IMR-90 (cell line): ENCODE measurements around the gene CREB3L1. TPM values are rescaled to one million over a fixed set of nuclear protein-coding genes. Genes with fewer than 3 reads are reported as not detected.

ENCODE experiments used
- ATAC-seq: fragments of 200-7000 bp; cut with Tn5 transposase; 2 replicates; pipeline ENCODE4 v1.9.1; 2020; ENCODE audit warnings: low read depth, mild to moderate bottlenecking, moderate library complexity
- BruUV-seq: library from RNA; stranded (reverse); fragments of 400-500 nt; replicated peaks from 2 replicates; lab custom pipeline; 2021; lab: Mats Ljungman, UMichigan
- CTCF ChIA-PET: fragments of 300-600 bp; formaldehyde crosslinking; extraction: SDS; loops from one replicate; lab custom pipeline; 2021; ENCODE audit warnings: antibody characterized with exemption; lab: Yijun Ruan, JAX
- POLR2A ChIA-PET: fragments of 300-600 bp; sonication (Branson Sonifier 250); formaldehyde crosslinking; loops from one replicate; lab custom pipeline; 2022; ENCODE audit warnings: antibody characterized with exemption; ENCODE audit not compliant: unreplicated experiment; lab: Charles Lee
- DNase-seq: peaks from one replicate; pipeline ENCODE4 v3.0.0; 2013
- H2AFZ ChIP-seq: replicated peaks from 2 replicates; pipeline ENCODE3; 2013; ENCODE audit warnings: low read length, mild to moderate bottlenecking; ENCODE audit not compliant: poor library complexity
- H2AK5ac ChIP-seq: 2 replicates; pipeline ENCODE4 v1.6.1; 2013; ENCODE audit warnings: low read depth, low read length, inconsistent platforms
- H2AK9ac ChIP-seq: replicated peaks from 2 replicates; pipeline ENCODE3; 2013; ENCODE audit warnings: mild to moderate bottlenecking, low read depth, low read length, moderate library complexity; ENCODE audit not compliant: poor library complexity
- H2BK120ac ChIP-seq: 2 replicates; pipeline ENCODE4 v1.6.1; 2013; ENCODE audit warnings: low read depth, low read length, inconsistent platforms
- H2BK15ac ChIP-seq: 3 replicates; pipeline ENCODE4 v1.6.1; 2013; ENCODE audit warnings: low read depth, low read length, inconsistent platforms
- H2BK20ac ChIP-seq: 2 replicates; pipeline ENCODE4 v1.6.1; 2013; ENCODE audit warnings: low read depth, mild to moderate bottlenecking, inconsistent platforms, low read length, moderate library complexity
- H2BK5ac ChIP-seq: 2 replicates; pipeline ENCODE4 v1.6.1; 2013; ENCODE audit warnings: mild to moderate bottlenecking, low read depth, low read length, inconsistent platforms; ENCODE audit not compliant: poor library complexity, severe bottlenecking
- H3K14ac ChIP-seq: replicated peaks from 2 replicates; pipeline ENCODE4 v1.6.1; 2013; ENCODE audit warnings: low read depth, low read length, inconsistent platforms
- H3K18ac ChIP-seq: 2 replicates; pipeline ENCODE4 v1.6.1; 2013; ENCODE audit warnings: low read depth, low read length, control low read depth
- H3K23ac ChIP-seq: 2 replicates; pipeline ENCODE4 v1.6.1; 2013; ENCODE audit warnings: low read depth, low read length, inconsistent platforms
- H3K27ac ChIP-seq: 2 replicates; pipeline ENCODE4 v1.5.1; 2013; ENCODE audit warnings: mild to moderate bottlenecking, control low read depth, low read length; ENCODE audit not compliant: insufficient read depth
- H3K27me3 ChIP-seq: 2 replicates; pipeline ENCODE4 v1.6.1; 2013; ENCODE audit warnings: low read length; ENCODE audit not compliant: control insufficient read depth, insufficient read depth
- H3K36me3 ChIP-seq: 2 replicates; pipeline ENCODE4 v1.6.1; 2013; ENCODE audit warnings: low read length, mixed read lengths; ENCODE audit not compliant: control insufficient read depth, insufficient read depth
- H3K4ac ChIP-seq: 2 replicates; pipeline ENCODE4 v1.6.1; 2013; ENCODE audit warnings: low read depth, low read length, inconsistent platforms
- H3K4me1 ChIP-seq: 2 replicates; pipeline ENCODE4 v1.6.1; 2013; ENCODE audit warnings: low read length, mixed read lengths; ENCODE audit not compliant: control insufficient read depth, insufficient read depth
- H3K4me2 ChIP-seq: 2 replicates; pipeline ENCODE4 v1.6.1; 2013; ENCODE audit warnings: low read depth, mild to moderate bottlenecking, control low read depth, low read length, moderate library complexity
- H3K4me3 ChIP-seq: 2 replicates; pipeline ENCODE4 v1.5.1; 2013; ENCODE audit warnings: low read depth, mild to moderate bottlenecking, control low read depth, low read length, moderate library complexity; ENCODE audit not compliant: insufficient read depth
- H3K56ac ChIP-seq: 2 replicates; pipeline ENCODE4 v1.6.1; 2013; ENCODE audit warnings: low read length, inconsistent platforms; ENCODE audit not compliant: insufficient read depth; ENCODE audit errors: extremely low read depth
- H3K79me1 ChIP-seq, 2 experiments: 2 replicates each; pipeline ENCODE4 v1.6.1; 2013; ENCODE audit warnings: low read length in 2 of 2, inconsistent platforms in 1 of 2, low read depth in 1 of 2
- H3K9ac ChIP-seq: 2 replicates; pipeline ENCODE4 v1.6.1; 2013; ENCODE audit warnings: low read depth, low read length, control low read depth
- H3K9me1 ChIP-seq: 2 replicates; pipeline ENCODE4 v1.6.1; 2013; ENCODE audit warnings: low read length, inconsistent platforms; ENCODE audit not compliant: insufficient read depth
- H3K9me3 ChIP-seq: 2 replicates; pipeline ENCODE4 v1.6.1; 2013; ENCODE audit warnings: low read length; ENCODE audit not compliant: control insufficient read depth, insufficient read depth
- H4K20me1 ChIP-seq: 2 replicates; pipeline ENCODE4 v1.6.1; 2013; ENCODE audit warnings: low read length, inconsistent platforms; ENCODE audit not compliant: insufficient read depth
- H4K5ac ChIP-seq: 2 replicates; pipeline ENCODE4 v1.6.1; 2013; ENCODE audit warnings: mild to moderate bottlenecking, low read depth, low read length, control low read depth
- H4K8ac ChIP-seq, 2 experiments: 2 replicates each; pipeline ENCODE4 v1.6.1; 2013; ENCODE audit warnings: low read depth in 2 of 2, low read length in 2 of 2, control low read depth in 1 of 2, inconsistent platforms in 1 of 2
- H4K91ac ChIP-seq: 2 replicates; pipeline ENCODE4 v1.6.1; 2013; ENCODE audit warnings: low read depth, low read length, inconsistent platforms; ENCODE audit not compliant: insufficient read depth
- BHLHE40 ChIP-seq: fragments of 150-350 bp; IDR thresholded peaks from 2 replicates; pipeline ENCODE4 v1.6.1; 2016; ENCODE audit warnings: mild to moderate bottlenecking, low read depth, low read length
- CHD1 ChIP-seq: IDR thresholded peaks from 2 replicates; pipeline ENCODE4 v1.6.1; 2012; ENCODE audit warnings: low read depth, low read length, improper control_type of control experiment
- ELK1 ChIP-seq: fragments of 150-350 bp; IDR thresholded peaks from 2 replicates; pipeline ENCODE4 v1.6.1; 2016; ENCODE audit warnings: low read depth, mild to moderate bottlenecking, low read length, moderate library complexity, borderline replicate concordance
- FOS ChIP-seq: fragments of 150-350 bp; IDR thresholded peaks from 2 replicates; pipeline ENCODE4 v1.6.1; 2016; ENCODE audit warnings: low read depth, low read length
- MAFK ChIP-seq: IDR thresholded peaks from 2 replicates; pipeline ENCODE4 v1.6.1; 2012; ENCODE audit warnings: low read depth, low read length, improper control_type of control experiment
- MXI1 ChIP-seq: IDR thresholded peaks from 2 replicates; pipeline ENCODE4 v1.6.1; 2012; ENCODE audit warnings: low read depth, mild to moderate bottlenecking, low read length, moderate library complexity, borderline replicate concordance
- NFE2L2 ChIP-seq: fragments of 150-350 bp; IDR thresholded peaks from 2 replicates; pipeline ENCODE4 v1.6.1; 2016; ENCODE audit warnings: low read depth, mild to moderate bottlenecking, low read length
- POLR2A ChIP-seq: IDR thresholded peaks from 2 replicates; pipeline ENCODE4 v1.6.1; 2012; ENCODE audit warnings: mild to moderate bottlenecking, low read depth, low read length
- RAD21 ChIP-seq: IDR thresholded peaks from 2 replicates; pipeline ENCODE4 v1.6.1; 2012; ENCODE audit warnings: low read length, improper control_type of control experiment
- RCOR1 ChIP-seq: IDR thresholded peaks from 2 replicates; pipeline ENCODE4 v1.6.1; 2012; ENCODE audit warnings: mild to moderate bottlenecking, low read length, improper control_type of control experiment; ENCODE audit not compliant: insufficient replicate concordance
- RFX5 ChIP-seq: IDR thresholded peaks from 2 replicates; pipeline ENCODE4 v1.8.0; 2012; ENCODE audit warnings: low read depth, mild to moderate bottlenecking, low read length, moderate library complexity
- SMC3 ChIP-seq: fragments of 150-350 bp; IDR thresholded peaks from 2 replicates; pipeline ENCODE4 v1.6.1; 2016; ENCODE audit warnings: low read depth, mild to moderate bottlenecking, antibody characterized with exemption, low read length, moderate library complexity
- WGBS, 2 experiments: methylation state at CpG; one replicate each; pipeline versions ENCODE4 v1.1.5 to v1.1.7; 2013; ENCODE audit warnings: missing lambda C conversion rate in 2 of 2; ENCODE audit not compliant: insufficient read length in 1 of 2; ENCODE audit errors: extremely low coverage in 2 of 2; 5-methylcytosine and 5-hydroxymethylcytosine counted together
- dilution Hi-C: fragments of 300-500 bp; cut with HindIII; formaldehyde crosslinking; loops from one replicate; pipeline ENCODE4 v1.14.3; 2018; ENCODE audit warnings: low sequenced_read_pairs; ENCODE audit not compliant: unreplicated experiment
- in situ Hi-C: fragments of 300-500 bp; cut with MboI; formaldehyde crosslinking; loops from 3 replicates; pipeline ENCODE4 v1.14.3; 2019; ENCODE audit warnings: low sequenced_read_pairs, inconsistent platforms, mixed read lengths
- intact Hi-C: fragments of 100-400 bp; cut with micrococcal nuclease; formaldehyde crosslinking; loops from 2 replicates; pipeline ENCODE4 v1.10.0; 2022
- polyA plus RNA-seq, 3 experiments: library from polyadenylated mRNA; depleted of rRNA; stranded (reverse); fragments of >200 nt; gene quantifications; 2 replicates each; pipeline ENCODE4 v1.2.3, GENCODE V29; 2012; ENCODE audit warnings: low replicate concordance in 1 of 3
- total RNA-seq: library from RNA; depleted of rRNA; stranded (reverse); fragments of >200 nt; gene quantifications from 2 replicates; pipeline ENCODE4 v1.2.3, GENCODE V29; 2012
- TF ChIP-seq, protein P1 (sequence below): fragments of 150-350 bp; IDR thresholded peaks from 2 replicates; pipeline ENCODE4 v1.6.1; 2017; ENCODE audit warnings: mild to moderate bottlenecking, antibody characterized with exemption, low read length, low read depth
- TF ChIP-seq, protein P2 (sequence below): conservative IDR thresholded peaks from 2 replicates; pipeline ENCODE4 v1.5.1; 2012; ENCODE audit warnings: mild to moderate bottlenecking, low read depth, low read length, improper control_type of control experiment

Gene CREB3L1
- total and polyA plus RNA-seq, 2 of the 4 experiments (the other 2 are of a cell fraction) = 8.1 to 82.3 TPM

GRCh38 chr11:46343520-46343919, 66.1 kb downstream of the CREB3L1 start:
- Histone ChIP-seq H4K91ac (no peak overlapping the region), H4K8ac (no peak overlapping the region), H2AK9ac (no peak overlapping the region), H3K9ac (no peak overlapping the region), H4K5ac (no peak overlapping the region), H3K4me3 (no peak overlapping the region), H3K4ac (no peak overlapping the region), H2AFZ (no peak overlapping the region), H2AK5ac (no peak overlapping the region), H3K27me3 (peaks cover 11% of the 10 kb centered on the region; the same call in 1 of the 2 replicates), H3K9me3 (no peaks in the 10 kb centered on the region), H3K27ac (no peak overlapping the region), H3K18ac (no peak overlapping the region), H3K23ac (no peak overlapping the region), H3K36me3 (no peaks in the 10 kb centered on the region), H3K4me2 (no peak overlapping the region), H3K56ac (no peak overlapping the region), H2BK20ac (no peak overlapping the region), H3K14ac (no peak overlapping the region), H2BK120ac (no peak overlapping the region), H3K9me1 (peaks cover 9% of the 10 kb centered on the region), H2BK5ac (no peak overlapping the region), H2BK15ac (no peak overlapping the region), H4K20me1 (peaks cover 8% of the 10 kb centered on the region), H3K4me1 (peaks cover 16% of the 10 kb centered on the region), H3K79me1 (peaks cover 9 to 14% of the 10 kb centered on the region in 2 experiments)
- ATAC-seq (no peak), DNase-seq (no peak)
- TF ChIP-seq POLR2A (no peak), NFE2L2 (no peak), MAFK (no peak), BHLHE40 (no peak), CHD1 (no peak), MXI1 (no peak), RCOR1 (no peak), SMC3 (no peak), RAD21 (no peak), FOS (no peak), RFX5 (no peak), ELK1 (no peak)
- TF ChIP-seq, protein P1, sequence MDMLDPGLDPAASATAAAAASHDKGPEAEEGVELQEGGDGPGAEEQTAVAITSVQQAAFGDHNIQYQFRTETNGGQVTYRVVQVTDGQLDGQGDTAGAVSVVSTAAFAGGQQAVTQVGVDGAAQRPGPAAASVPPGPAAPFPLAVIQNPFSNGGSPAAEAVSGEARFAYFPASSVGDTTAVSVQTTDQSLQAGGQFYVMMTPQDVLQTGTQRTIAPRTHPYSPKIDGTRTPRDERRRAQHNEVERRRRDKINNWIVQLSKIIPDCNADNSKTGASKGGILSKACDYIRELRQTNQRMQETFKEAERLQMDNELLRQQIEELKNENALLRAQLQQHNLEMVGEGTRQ = no peak
- TF ChIP-seq, protein P2, sequence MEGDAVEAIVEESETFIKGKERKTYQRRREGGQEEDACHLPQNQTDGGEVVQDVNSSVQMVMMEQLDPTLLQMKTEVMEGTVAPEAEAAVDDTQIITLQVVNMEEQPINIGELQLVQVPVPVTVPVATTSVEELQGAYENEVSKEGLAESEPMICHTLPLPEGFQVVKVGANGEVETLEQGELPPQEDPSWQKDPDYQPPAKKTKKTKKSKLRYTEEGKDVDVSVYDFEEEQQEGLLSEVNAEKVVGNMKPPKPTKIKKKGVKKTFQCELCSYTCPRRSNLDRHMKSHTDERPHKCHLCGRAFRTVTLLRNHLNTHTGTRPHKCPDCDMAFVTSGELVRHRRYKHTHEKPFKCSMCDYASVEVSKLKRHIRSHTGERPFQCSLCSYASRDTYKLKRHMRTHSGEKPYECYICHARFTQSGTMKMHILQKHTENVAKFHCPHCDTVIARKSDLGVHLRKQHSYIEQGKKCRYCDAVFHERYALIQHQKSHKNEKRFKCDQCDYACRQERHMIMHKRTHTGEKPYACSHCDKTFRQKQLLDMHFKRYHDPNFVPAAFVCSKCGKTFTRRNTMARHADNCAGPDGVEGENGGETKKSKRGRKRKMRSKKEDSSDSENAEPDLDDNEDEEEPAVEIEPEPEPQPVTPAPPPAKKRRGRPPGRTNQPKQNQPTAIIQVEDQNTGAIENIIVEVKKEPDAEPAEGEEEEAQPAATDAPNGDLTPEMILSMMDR = no peak
- in situ Hi-C loops = no loop called here
- ChIA-PET CTCF (interaction anchor here (0.6 to 1.6 kb wide), 2 partner anchors 9 to 114 kb away, joined by 3 to 4 read pairs; no protein-coding TSS in a partner anchor), POLR2A (no interaction called here)
- WGBS, 2 experiments = 90% methylated on average over 2 of the region's 3 CpGs; no CpG with 5 or more reads in 1 of the 2 experiments
- intact Hi-C loops = no loop called here
- dilution Hi-C loops = no loop called here
- no TSS peak for BruUV-seq
